ENCODE measurements around the gene SULT1C2. TPM values are rescaled to one million over a fixed set of nuclear protein-coding genes. Genes with fewer than 3 reads are reported as not detected.
"Not testable (repeated sequence)": the region's sequence is repeated elsewhere in the genome, so short reads cannot be mapped to it uniquely, and the experiment has no call there.

SULT1C2 gene
- 0.05 TPM in 1 of 2 replicates, not detected in the other for total RNA-seq

GRCh38 chr2:108288534-108289106 is at the start of gene SULT1C2:
SULT1C2 (plus strand) TSS chr2:108288895; CDS start chr2:108293668, 4,773 bp downstream.
- no peak for DNase-seq

DNA sequence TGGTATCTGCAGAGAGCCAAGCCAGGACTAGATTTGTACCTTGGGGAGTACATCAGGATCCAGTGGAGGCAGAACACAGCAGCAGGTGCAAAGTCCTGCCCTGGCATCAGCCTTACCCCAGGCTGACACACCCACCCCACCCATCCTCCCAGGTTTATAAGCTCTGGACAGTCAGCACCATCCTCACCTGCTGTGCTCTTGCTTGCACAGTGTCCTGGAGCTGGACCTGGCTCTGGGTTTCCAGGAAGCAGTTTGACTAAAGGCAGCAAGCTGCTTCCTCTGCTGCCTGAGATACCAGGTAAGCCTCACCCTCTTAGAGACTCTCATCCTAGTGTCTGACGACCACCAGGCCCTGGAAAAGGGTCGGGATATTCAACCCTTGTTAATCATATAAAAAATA is 48.9 kb upstream of the SULT1C2 start, which contains the start of gene SULT1C3:
Gene SULT1C3 (plus strand): TSS at position 183 of the 400 bp plus-strand sequence. CDS start 7,227 bp downstream, outside the sequence.
- no peak for DNase-seq

GRCh38 chr2:108240966-108241365 is 47.7 kb upstream of the SULT1C2 start:
- no peak for DNase-seq

DNA sequence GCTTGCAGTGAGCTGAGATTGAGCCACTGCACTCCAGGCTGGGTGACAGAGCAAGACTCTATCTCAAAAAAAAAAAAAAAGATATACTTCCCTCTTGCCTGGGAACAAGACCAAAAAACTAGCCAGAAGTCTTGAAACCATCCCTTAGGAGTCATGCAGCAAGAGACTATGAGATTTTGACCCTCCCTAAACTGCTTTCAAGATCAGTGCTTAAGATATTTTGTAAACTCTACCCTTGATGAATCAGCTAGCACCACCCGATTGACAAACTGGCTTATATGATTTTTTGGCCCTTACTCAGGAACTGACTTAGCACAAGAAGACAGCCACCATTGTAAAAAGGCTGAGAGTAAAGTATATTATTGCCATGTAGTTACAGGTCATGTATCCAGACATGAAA is 45.1 kb upstream of the SULT1C2 start:
- DNase-seq, result no peak

DNA sequence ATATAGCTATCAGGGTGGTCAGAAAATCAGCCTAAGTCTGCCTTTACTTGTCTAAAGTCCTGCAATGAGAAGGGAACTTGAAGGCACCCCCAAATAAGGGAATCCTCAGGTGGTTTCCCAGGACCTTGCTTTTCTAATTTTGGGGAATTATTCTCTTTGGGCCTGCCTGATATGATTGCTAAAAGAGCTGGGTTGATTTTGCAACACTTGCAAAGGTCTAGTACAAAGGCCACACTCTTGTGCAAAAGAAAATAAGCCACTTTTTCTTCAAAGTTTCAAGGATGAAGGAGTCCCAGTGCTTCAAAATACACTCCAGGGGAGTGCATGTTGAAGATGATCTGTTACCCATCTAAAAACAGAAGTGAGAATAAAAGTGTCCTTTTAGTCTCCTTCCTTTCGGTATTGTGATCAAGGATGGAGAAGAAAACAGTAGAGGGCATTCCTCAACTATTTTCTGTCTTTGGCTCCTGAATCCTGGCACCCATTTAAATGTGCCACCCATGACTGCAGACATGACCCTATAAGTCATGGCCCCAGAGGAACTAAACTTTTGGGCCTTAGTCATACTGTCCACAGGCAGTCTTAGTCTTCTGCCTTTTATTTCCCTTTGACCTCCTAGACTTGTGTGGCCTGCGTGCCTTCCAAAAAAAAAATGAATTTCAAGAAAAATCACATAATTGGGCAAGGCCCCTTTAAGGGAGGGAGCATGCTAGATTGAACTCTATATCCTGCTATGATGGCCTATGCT is 43.9 kb upstream of the SULT1C2 start:
- no peak for DNase-seq

GRCh38 chr2:108253106-108253505 is 35.6 kb upstream of the SULT1C2 start:
- no peak for DNase-seq

DNA sequence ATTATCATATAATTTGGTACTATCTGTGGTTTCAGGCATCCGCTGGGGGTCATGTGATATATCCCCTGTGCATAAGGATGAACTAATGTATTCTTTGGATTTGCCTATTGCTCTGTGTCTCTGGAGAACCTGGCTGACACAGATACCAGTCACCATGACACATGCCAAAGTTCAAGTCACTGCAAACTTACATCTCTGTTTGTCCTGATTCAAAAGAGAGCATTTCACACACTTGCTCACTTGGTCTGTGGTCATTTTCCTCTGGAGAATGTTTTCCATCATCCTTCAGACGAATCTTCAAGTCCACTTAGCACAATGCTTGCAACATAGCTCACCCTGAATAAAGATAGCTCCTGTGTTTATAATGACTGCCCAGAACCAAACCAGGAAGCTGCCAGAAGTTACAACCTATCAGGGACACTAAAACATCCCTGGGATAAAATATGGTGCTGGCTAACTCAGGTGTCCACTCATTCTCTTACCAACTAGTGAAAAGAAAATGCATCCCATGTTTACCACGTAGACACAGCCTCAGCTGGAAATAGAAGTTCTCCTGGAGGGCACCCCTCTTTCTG is 30.9 kb upstream of the SULT1C2 start:
- DNase-seq, result no peak

- no peak for DNase-seq
Measured at GRCh38 chr2:108260773-108261172, 27.9 kb upstream of the SULT1C2 start.

- DNase-seq, result no peak
Measured at GRCh38 chr2:108262036-108262435, 26.7 kb upstream of the SULT1C2 start.

DNA sequence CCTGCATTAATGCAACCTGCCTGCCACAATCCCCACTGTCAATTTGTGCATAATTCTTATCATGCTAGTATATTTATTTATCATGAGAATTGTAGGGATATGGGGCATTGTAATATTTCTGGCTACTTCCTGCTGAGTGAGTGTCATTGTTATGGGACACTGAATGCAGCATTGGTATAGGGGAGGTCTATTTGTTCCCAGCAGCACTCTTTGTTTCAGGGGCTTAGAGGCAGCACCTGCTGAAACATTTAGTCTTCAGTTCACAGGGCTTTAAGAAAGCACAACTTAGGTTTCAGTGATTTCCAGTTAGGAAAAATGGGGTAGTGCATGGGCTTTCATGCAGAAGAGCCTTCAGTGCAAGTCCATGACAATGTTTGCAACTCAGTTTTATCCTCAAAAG is 25.3 kb upstream of the SULT1C2 start:
- DNase-seq, result no peak

- no peak for DNase-seq
Measured at GRCh38 chr2:108266218-108266617, 22.5 kb upstream of the SULT1C2 start.

GRCh38 chr2:108267101-108267500 is 21.6 kb upstream of the SULT1C2 start:
- DNase-seq, result no peak

GRCh38 chr2:108268001-108268400 is 20.7 kb upstream of the SULT1C2 start:
- DNase-seq, result no peak

GRCh38 chr2:108270346-108270745 is 18.3 kb upstream of the SULT1C2 start:
- DNase-seq, result no peak

DNA sequence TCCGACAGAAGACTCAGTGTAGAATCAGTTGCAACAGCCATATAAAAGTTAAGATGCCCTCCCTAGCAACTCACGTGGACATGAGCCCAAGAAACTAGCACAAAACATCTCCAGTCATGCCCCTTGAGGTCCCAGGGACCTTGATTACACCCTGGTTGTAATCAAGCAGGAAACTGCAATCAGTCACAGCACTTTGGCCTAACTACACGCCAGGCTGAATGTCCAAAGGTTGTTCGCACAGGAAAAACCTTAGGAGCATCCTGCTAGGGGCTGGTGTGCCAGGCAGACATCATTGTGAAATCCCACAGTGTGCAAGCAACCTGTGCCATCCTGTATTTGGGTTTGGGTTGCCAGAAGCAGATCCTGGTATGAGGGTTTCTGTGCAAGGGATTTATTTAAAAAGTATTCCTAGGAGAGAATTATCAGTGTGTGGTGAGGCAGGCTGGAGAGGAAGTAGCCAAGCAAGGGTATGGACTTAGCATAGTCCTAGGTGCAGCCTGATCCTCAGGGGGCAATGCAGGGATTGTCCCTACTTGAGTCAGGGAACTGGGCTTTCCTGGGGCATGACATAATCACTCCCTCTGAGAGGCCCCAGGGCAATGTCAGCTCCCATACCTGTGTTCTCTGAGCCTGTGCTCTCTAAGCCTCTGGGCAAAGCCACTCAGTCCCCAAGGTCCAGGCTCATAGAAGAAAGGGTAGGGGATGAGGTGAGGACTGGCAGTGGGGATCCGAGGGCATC is 17.8 kb upstream of the SULT1C2 start:
- no peak for DNase-seq

DNA sequence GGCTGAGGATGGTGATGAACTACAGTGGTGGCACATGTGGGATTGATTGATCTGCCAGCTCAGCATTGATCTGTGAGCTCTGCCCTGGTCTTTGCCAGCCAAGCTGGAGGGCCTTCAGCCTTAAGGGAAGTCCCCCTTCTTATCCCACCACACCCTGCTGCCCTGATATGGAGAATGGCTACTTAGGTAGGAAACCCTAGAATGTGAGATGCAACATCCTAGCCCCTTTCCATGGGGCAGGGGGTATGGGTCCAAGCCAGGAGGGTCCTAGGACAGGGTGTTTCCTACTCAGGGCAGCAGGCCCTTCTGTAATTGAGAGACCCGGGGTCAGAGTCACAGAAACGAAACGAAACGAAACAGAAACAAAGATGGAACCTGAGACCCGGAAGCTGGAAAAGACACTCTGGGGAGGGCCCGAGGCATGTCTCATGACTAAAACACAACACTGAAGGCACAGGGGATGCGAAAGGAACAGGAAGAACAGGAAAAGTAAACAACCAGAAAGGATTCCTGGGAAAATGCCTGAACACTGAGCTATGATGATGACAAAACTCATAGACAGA is 16.9 kb upstream of the SULT1C2 start:
- DNase-seq, result peak; percentile 52

GRCh38 chr2:108278631-108279030 is 10.1 kb upstream of the SULT1C2 start:
- no peak for DNase-seq

DNA sequence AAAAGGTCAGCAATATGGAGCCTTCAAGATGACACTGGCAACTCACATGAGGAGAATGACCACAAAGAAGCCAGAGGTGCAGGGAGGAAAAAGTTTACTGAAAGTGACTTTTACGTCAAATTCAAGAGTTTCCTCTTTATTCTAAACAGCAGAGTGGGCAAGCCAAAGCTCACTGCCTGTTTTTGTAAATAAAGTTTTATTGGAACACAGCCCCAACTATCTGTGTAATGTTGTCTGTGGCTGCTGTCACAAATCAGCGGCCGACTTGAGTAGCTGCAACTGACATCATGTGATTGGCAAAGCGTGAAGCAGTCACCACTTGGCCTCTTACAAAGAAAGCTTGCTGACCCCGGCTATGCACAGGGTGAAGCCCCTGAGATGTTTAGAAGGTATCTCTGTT is 9.2 kb upstream of the SULT1C2 start:
- DNase-seq, result no peak

- DNase-seq, result no peak
Measured at GRCh38 chr2:108280466-108280865, 8.2 kb upstream of the SULT1C2 start.

- not testable (repeated sequence) for DNase-seq
Measured at GRCh38 chr2:108284566-108284965, 4.1 kb upstream of the SULT1C2 start.

GRCh38 chr2:108285616-108286015 is 3.1 kb upstream of the SULT1C2 start:
- no peak for DNase-seq

- DNase-seq, result no peak
Measured at GRCh38 chr2:108287169-108287568, 1.5 kb upstream of the SULT1C2 start.

GRCh38 chr2:108293850-108294249 is 5.2 kb downstream of the SULT1C2 start:
- DNase-seq, result no peak
